H1 (cell line): ENCODE results near the gene NRSN2. TPM values are rescaled to one million over a fixed set of nuclear protein-coding genes. Genes with fewer than 3 reads are reported as not detected.

Source experiments
- ASH2L ChIP-seq: fragments of 200-600, 300-600 bp; sonication (generic); IDR thresholded peaks from one replicate; pipeline ENCODE4 v1.7.1; 2017; ENCODE audit warnings: low read length
- CBX8 ChIP-seq: fragments of 300-800, 300-1000 bp; sonication (generic); IDR thresholded peaks from 2 replicates; pipeline ENCODE4 v1.7.1; 2016; ENCODE audit warnings: low read depth, low read length, borderline replicate concordance
- CEBPB ChIP-seq: IDR thresholded peaks from 2 replicates; pipeline ENCODE4 v1.6.1; 2012; ENCODE audit warnings: low read depth, low read length
- CHD2 ChIP-seq: IDR thresholded peaks from 2 replicates; pipeline ENCODE4 v1.6.1; 2012; ENCODE audit warnings: low read length, improper control_type of control experiment
- CHD7 ChIP-seq: fragments of 300-600 bp; sonication (generic); IDR thresholded peaks from 2 replicates; pipeline ENCODE4 v1.7.1; 2012; ENCODE audit warnings: low read length, moderate library complexity, mild to moderate bottlenecking, inconsistent platforms; ENCODE audit not compliant: insufficient replicate concordance
- CREB1 ChIP-seq: IDR thresholded peaks from 2 replicates; pipeline ENCODE4 v1.6.1; 2012; ENCODE audit warnings: inconsistent platforms
- KDM4A ChIP-seq: IDR thresholded peaks from one replicate; pipeline ENCODE4 v1.7.1; 2012; ENCODE audit warnings: low read depth, mild to moderate bottlenecking, moderate library complexity, low read length, inconsistent platforms; ENCODE audit not compliant: severe bottlenecking
- MAX ChIP-seq: IDR thresholded peaks from 2 replicates; pipeline ENCODE4 v1.6.1; 2012; ENCODE audit warnings: inconsistent platforms
- RFX5 ChIP-seq: IDR thresholded peaks from 2 replicates; pipeline ENCODE4 v1.6.1; 2011; ENCODE audit warnings: low read depth, low read length, improper control_type of control experiment, borderline replicate concordance
- SRF ChIP-seq: IDR thresholded peaks from 2 replicates; pipeline ENCODE4 v1.6.1; 2011; ENCODE audit warnings: mild to moderate bottlenecking, low read depth, low read length, moderate library complexity
- polyA plus RNA-seq, 7 experiments: library from polyadenylated mRNA; depleted of rRNA in 3 of 7; stranded (reverse) in 5 of 7; unstranded in 2 of 7; fragments of >200 nt in 5 of 7; fragments of 200-250 nt in 2 of 7; gene quantifications; 1 replicate in 5 of 7; 2 replicates in 1 of 7; 4 replicates in 1 of 7; pipeline versions ENCODE4 v1.2.1 to v1.2.3, GENCODE V29; 2011 to 2013; ENCODE audit warnings: missing spikeins in 2 of 7, mixed read lengths in 2 of 7
- total RNA-seq: library from RNA; stranded (reverse); fragmentation: NEBNext Ultra II Directional; extraction: Animal tissue kit (Norgen Biotek cat#: 25700); gene quantifications from 2 replicates; pipeline ENCODE4 v1.2.1, GENCODE V29; 2021

Gene NRSN2
- total and polyA plus RNA-seq, 2 of the 8 experiments (the other 6 are each of a cell fraction or from before 2014, with no cell fraction given), result 19.4 to 33.3 TPM

- TF ChIP-seq CHD7 (no peak), RFX5 (no peak), CBX8 (no peak), SRF (no peak), CHD2 (no peak), CREB1 (no peak), MAX (no peak), ASH2L (no peak), CEBPB (no peak), KDM4A (no peak)
Measured at GRCh38 chr20:375265-375889, 28.5 kb downstream of the NRSN2 start (continued).
